ENCODE results near the gene MTARC2.

GRCh38 chr1:220732621-220733020, 15.5 kb upstream of the MTARC2 start:
- TF ChIP-seq CTCF (IDR thresholded peaks at IDR 0.05) (no peak), ZFX (IDR thresholded peaks at IDR 0.05; ENCODE audit: borderline replicate concordance) (no peak)

Measured in 22Rv1 (cell line).